IPS DF 6.9 (cell line): ENCODE data around the gene SDR39U1.

Source experiments
- DNase-seq: peaks from one replicate; pipeline ENCODE4 v3.0.0-alpha.2; 2013; ENCODE audit warnings: low read depth, low spot score
- H3K27ac ChIP-seq: one replicate; pipeline ENCODE4 v1.5.1; 2013; ENCODE audit warnings: low read length, control low read depth
- H3K27me3 ChIP-seq: 2 replicates; pipeline ENCODE4 v1.6.1; 2013; ENCODE audit warnings: mild to moderate bottlenecking, low read length; ENCODE audit not compliant: control insufficient read depth, insufficient read depth
- H3K36me3 ChIP-seq: 2 replicates; pipeline ENCODE4 v1.6.1; 2013; ENCODE audit warnings: low read length; ENCODE audit not compliant: control insufficient read depth, insufficient read depth
- H3K4me1 ChIP-seq: 2 replicates; pipeline ENCODE4 v1.6.1; 2013; ENCODE audit warnings: low read length; ENCODE audit not compliant: control insufficient read depth, insufficient read depth
- H3K4me3 ChIP-seq: 2 replicates; pipeline ENCODE4 v1.5.1; 2013; ENCODE audit warnings: mild to moderate bottlenecking, low read length
- H3K9me3 ChIP-seq: 2 replicates; pipeline ENCODE4 v1.6.1; 2013; ENCODE audit warnings: low read length, inconsistent platforms; ENCODE audit not compliant: control insufficient read depth, insufficient read depth
- WGBS: extraction: QIAGEN DNeasy Blood & Tissue Kit; methylation state at CpG from one replicate; pipeline ENCODE4 v1.1.7; 2013; ENCODE audit warnings: mixed read lengths, missing lambda C conversion rate; ENCODE audit not compliant: insufficient read length, insufficient coverage; 5-methylcytosine and 5-hydroxymethylcytosine counted together

SDR39U1 gene

GRCh38 chr14:24428628-24429394, 13.8 kb downstream of the SDR39U1 start:
- Histone ChIP-seq H3K27ac (no peak overlapping the region), H3K4me1 (no peaks in the 10 kb centered on the region; the same call in none of the 2 replicates), H3K27me3 (no peaks in the 10 kb centered on the region), H3K4me3 (no peak overlapping the region), H3K9me3 (no peaks in the 10 kb centered on the region), H3K36me3 (no peaks in the 10 kb centered on the region)
- no CpG with 5 or more reads among the region's 18 CpGs for WGBS
- DNase-seq = no peak

DNA sequence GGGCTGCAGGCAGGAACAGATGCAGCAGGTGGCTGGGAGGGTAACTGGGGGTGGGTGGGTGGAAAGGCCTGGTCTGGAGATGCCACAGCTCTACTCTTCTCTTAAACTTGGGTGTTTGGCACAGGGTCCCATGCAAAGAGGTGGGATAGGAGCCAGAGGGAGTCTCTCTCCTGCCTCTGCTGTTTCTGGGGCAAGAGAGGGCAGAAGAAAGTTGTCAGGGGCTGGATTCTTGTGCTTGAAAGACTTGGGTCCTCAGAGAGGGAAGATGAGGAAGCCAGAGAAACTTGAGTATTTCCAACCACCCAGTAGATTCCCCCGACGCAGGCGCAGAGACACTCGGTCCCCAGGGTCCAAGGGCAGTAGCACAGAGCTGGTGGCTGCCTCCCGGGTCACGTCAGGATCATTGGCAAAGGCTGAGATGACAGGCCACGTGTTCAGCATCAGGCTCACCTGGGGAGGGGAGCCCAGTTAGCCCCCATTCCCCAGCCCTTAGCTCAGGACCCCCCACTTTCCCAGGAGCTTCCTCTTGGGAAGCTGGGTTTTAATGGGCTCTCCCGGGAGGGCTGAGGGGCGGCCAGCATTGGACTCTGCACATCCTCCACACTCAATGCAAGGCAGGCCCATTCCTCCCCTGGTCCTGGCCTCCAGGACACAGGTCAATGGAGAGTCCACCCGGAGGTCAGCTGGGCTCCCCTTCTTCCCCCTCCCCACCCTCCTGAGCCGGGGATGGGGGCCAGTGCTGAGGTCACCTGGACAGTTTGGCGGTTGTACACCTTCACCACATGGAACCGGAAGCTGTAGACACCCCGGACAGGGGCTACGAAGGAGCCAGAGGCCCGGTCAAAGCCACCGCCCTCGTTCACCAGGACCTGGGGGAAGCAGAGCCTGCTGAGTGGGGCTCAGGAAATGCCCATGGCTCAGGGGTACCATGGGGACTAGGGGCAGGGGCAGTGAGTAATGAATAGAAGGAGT, 14.8 kb downstream of the SDR39U1 start:
- DNase-seq = no peak
- Histone ChIP-seq H3K4me1 (no peaks in the 10 kb centered on the region; the same call in none of the 2 replicates), H3K36me3 (no peaks in the 10 kb centered on the region), H3K27me3 (no peaks in the 10 kb centered on the region), H3K27ac (no peak overlapping the region), H3K4me3 (no peak overlapping the region), H3K9me3 (no peaks in the 10 kb centered on the region)
- WGBS = no CpG with 5 or more reads among the region's 18 CpGs

GRCh38 chr14:24426912-24427536, 15.6 kb downstream of the SDR39U1 start:
- no peak for DNase-seq
- H3K27me3 ChIP-seq = no peaks in the 10 kb centered on the region
- no CpG with 5 or more reads among the region's 8 CpGs for WGBS

GRCh38 chr14:24426150-24426911, 16.2 kb downstream of the SDR39U1 start:
- no peaks in the 10 kb centered on the region; the same call in none of the 2 replicates for H3K4me1 ChIP-seq
- no CpG with 5 or more reads among the region's 2 CpGs for WGBS
- no peaks in the 10 kb centered on the region for H3K36me3 ChIP-seq
- DNase-seq = no peak
- H3K4me3 ChIP-seq = no peak overlapping the region
- H3K27me3 ChIP-seq = no peaks in the 10 kb centered on the region
- no peaks in the 10 kb centered on the region for H3K9me3 ChIP-seq
- H3K27ac ChIP-seq = no peak overlapping the region

More at GRCh38 chr14:24426912-24427536, 15.6 kb downstream of the SDR39U1 start:
- Histone ChIP-seq H3K4me1 (no peaks in the 10 kb centered on the region; the same call in none of the 2 replicates), H3K36me3 (no peaks in the 10 kb centered on the region), H3K9me3 (no peaks in the 10 kb centered on the region), H3K4me3 (no peak overlapping the region), H3K27ac (no peak overlapping the region)

GRCh38 chr14:24425704-24426103, 16.9 kb downstream of the SDR39U1 start:
- H3K27ac ChIP-seq = no peak overlapping the region
- H3K4me3 ChIP-seq = no peak overlapping the region
- no CpG with 5 or more reads among the region's 3 CpGs for WGBS
- no peaks in the 10 kb centered on the region; the same call in 1 of the 2 replicates for H3K4me1 ChIP-seq
- H3K9me3 ChIP-seq = no peaks in the 10 kb centered on the region
- no peaks in the 10 kb centered on the region for H3K36me3 ChIP-seq
- no peaks in the 10 kb centered on the region for H3K27me3 ChIP-seq
- DNase-seq = no peak

- H3K36me3 ChIP-seq = no peaks in the 10 kb centered on the region
- H3K27ac ChIP-seq = no peak overlapping the region
- no peaks in the 10 kb centered on the region for H3K4me1 ChIP-seq
- no peaks in the 10 kb centered on the region for H3K27me3 ChIP-seq
- no peaks in the 10 kb centered on the region for H3K9me3 ChIP-seq
- WGBS = no CpG with 5 or more reads among the region's 12 CpGs
- H3K4me3 ChIP-seq = no peak overlapping the region
- DNase-seq = no peak
Observed at GRCh38 chr14:24422694-24423601, 19.6 kb downstream of the SDR39U1 start.

GRCh38 chr14:24422261-24422660, 20.3 kb downstream of the SDR39U1 start:
- Histone ChIP-seq H3K36me3 (no peaks in the 10 kb centered on the region), H3K27me3 (no peaks in the 10 kb centered on the region), H3K4me3 (no peak overlapping the region), H3K27ac (no peak overlapping the region), H3K9me3 (no peaks in the 10 kb centered on the region), H3K4me1 (no peaks in the 10 kb centered on the region)
- DNase-seq = no peak
- 100% methylated on average over 2 of the region's 4 CpGs for WGBS

DNA sequence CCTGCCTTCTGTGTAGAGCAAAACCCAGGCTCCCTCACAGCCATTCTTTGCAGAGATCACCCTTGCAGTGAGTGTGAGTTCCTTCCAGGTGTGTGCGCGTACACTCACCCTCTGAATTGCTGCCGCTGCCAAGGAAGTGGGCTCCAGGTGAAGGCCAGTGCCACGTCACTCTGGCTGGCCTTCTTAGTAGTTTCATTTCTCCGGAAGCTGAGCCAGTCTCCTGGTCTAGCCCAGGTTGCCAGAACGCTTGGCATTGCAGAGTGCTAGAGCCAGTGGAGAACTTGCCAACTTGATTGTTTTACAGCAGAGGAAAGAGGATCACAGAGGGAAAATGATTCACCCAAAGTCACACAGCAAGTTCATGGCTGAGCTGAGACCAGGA, 24.1 kb downstream of the SDR39U1 start:
- Histone ChIP-seq H3K4me1 (no peaks in the 10 kb centered on the region), H3K27me3 (no peaks in the 10 kb centered on the region), H3K27ac (no peak overlapping the region), H3K9me3 (no peaks in the 10 kb centered on the region), H3K36me3 (peaks cover 14% of the 10 kb centered on the region), H3K4me3 (no peak overlapping the region)
- DNase-seq = no peak
- no CpG with 5 or more reads among the region's 6 CpGs for WGBS

DNA sequence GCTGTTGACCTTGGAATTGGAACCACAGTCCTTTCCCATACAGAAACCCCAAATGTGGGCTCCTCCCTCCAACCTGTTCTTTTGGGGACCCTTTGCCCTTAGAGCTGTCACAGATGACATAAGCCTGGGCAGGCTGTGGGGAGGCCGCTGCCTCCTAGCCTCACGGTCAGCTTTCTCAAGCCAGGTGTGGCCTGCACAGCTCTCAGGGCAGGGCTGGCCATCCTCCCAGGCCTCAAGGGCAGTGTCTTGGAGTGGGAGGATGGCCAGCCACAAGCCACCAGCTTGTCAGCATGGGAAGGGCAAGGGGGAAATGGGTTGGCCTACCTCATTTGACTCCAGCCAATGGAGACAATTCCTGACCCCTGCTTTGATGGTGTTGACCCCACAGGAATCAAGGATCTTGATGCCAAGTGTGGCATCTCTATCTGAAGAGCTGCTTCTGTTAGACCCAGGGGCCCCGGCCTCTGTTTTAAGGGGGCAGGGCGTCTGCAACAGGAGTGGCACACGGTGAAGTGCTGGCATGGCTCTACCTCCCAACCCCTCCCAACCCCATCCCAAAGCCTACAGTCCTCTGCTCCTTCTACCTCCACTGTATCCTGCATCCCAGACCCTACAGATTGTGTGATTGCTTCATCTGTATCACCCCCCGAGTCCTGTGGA, 24.6 kb downstream of the SDR39U1 start:
- DNase-seq = no peak
- Histone ChIP-seq H3K36me3 (peaks cover 14% of the 10 kb centered on the region), H3K27me3 (no peaks in the 10 kb centered on the region), H3K27ac (no peak overlapping the region), H3K9me3 (no peaks in the 10 kb centered on the region), H3K4me1 (no peaks in the 10 kb centered on the region), H3K4me3 (no peak overlapping the region)
- no CpG with 5 or more reads among the region's 6 CpGs for WGBS
